OCI-LY7 (cell line): ENCODE measurements around the gene EHD2. TPM values are rescaled to one million over a fixed set of nuclear protein-coding genes. Genes with fewer than 3 reads are reported as not detected.
A peak's percentile ranks its signal among the peaks of the same experiment; 100 is the strongest.
"Not testable (repeated sequence)": the region's sequence is repeated elsewhere in the genome, so short reads cannot be mapped to it uniquely, and the experiment has no call there.

Source experiments
- BruUV-seq: library from RNA; stranded (reverse); fragments of 400-500 nt; replicated peaks from 2 replicates; lab custom pipeline; 2021; lab: Mats Ljungman, UMichigan
- CTCF ChIA-PET: fragments of 300-600 bp; sonication (Branson Sonifier 250); formaldehyde crosslinking; loops from one replicate; lab custom pipeline; 2022; ENCODE audit warnings: antibody characterized with exemption; ENCODE audit not compliant: unreplicated experiment; lab: Charles Lee
- POLR2A ChIA-PET: fragments of 300-600 bp; sonication (Branson Sonifier 250); formaldehyde crosslinking; loops from one replicate; lab custom pipeline; 2022; ENCODE audit warnings: antibody characterized with exemption; lab: Charles Lee
- DNase-seq: peaks from one replicate; pipeline ENCODE4 v3.0.0-alpha.2; 2015; ENCODE audit warnings: low spot score
- H2AFZ ChIP-seq: fragments of 200-600 bp; sonication (generic), shearing (Covaris generic); 2 replicates; pipeline ENCODE4 v1.6.1; 2014; ENCODE audit warnings: mild to moderate bottlenecking, antibody characterized with exemption, low read length, moderate library complexity
- H3K27ac ChIP-seq: fragments of 200-600 bp; sonication (generic); 2 replicates; pipeline ENCODE4 v1.5.1; 2014; ENCODE audit warnings: mixed run types, low read depth, mild to moderate bottlenecking, moderate library complexity, low read length, inconsistent platforms; ENCODE audit not compliant: poor library complexity, severe bottlenecking
- H3K36me3 ChIP-seq: fragments of 200-600 bp; sonication (generic); 2 replicates; pipeline ENCODE4 v1.6.1; 2014; ENCODE audit warnings: mild to moderate bottlenecking, antibody characterized with exemption, low read length, moderate library complexity, mixed read lengths; ENCODE audit not compliant: insufficient read depth
- H3K4me1 ChIP-seq: fragments of 200-600 bp; sonication (generic); 2 replicates; pipeline ENCODE4 v1.5.1; 2014; ENCODE audit warnings: mild to moderate bottlenecking, low read length; ENCODE audit not compliant: insufficient read depth, poor library complexity, severe bottlenecking
- H3K4me2 ChIP-seq: fragments of 200-600 bp; sonication (generic); 2 replicates; pipeline ENCODE4 v1.6.1; 2014; ENCODE audit warnings: mild to moderate bottlenecking, low read length
- H3K4me3 ChIP-seq: fragments of 200-600 bp; sonication (generic); 2 replicates; pipeline ENCODE4 v1.5.1; 2014; ENCODE audit warnings: mild to moderate bottlenecking, low read depth, low read length; ENCODE audit not compliant: poor library complexity, severe bottlenecking
- H3K79me2 ChIP-seq: fragments of 200-600 bp; sonication (generic); 2 replicates; pipeline ENCODE4 v1.6.1; 2016; ENCODE audit warnings: low read depth, mild to moderate bottlenecking, low read length, moderate library complexity, mixed read lengths; ENCODE audit not compliant: insufficient read depth
- H3K9me2 ChIP-seq: fragments of 200-600 bp; sonication (generic); 2 replicates; pipeline ENCODE4 v1.6.1; 2016; ENCODE audit warnings: mild to moderate bottlenecking, low read length, mixed read lengths; ENCODE audit not compliant: insufficient read depth
- H3K9me3 ChIP-seq: fragments of 200-600 bp; sonication (generic); 2 replicates; pipeline ENCODE4 v1.6.1; 2014; ENCODE audit warnings: mild to moderate bottlenecking, mixed run types, low read length, mixed read lengths
- H4K20me1 ChIP-seq: fragments of 200-600 bp; sonication (generic); 2 replicates; pipeline ENCODE4 v1.6.1; 2014; ENCODE audit warnings: mild to moderate bottlenecking, antibody characterized with exemption, low read length, moderate library complexity, mixed read lengths; ENCODE audit not compliant: insufficient read depth
- EZH2phosphoT487 ChIP-seq: fragments of 200-600 bp; sonication (generic); IDR thresholded peaks from 2 replicates; pipeline ENCODE4 v1.6.1; 2018; ENCODE audit warnings: low read depth, borderline replicate concordance, mild to moderate bottlenecking, mixed run types, antibody characterized with exemption, low read length, moderate library complexity, mixed read lengths
- intact Hi-C: fragments of 100-400 bp; cut with micrococcal nuclease; formaldehyde crosslinking; loops from one replicate; pipeline ENCODE4 v1.10.0; 2022; ENCODE audit not compliant: unreplicated experiment
- total RNA-seq, 2 experiments: library from RNA; depleted of rRNA in 1 of 2; stranded (reverse); fragments of >200 nt in 1 of 2; shearing (Covaris generic) in 1 of 2; gene quantifications; 2 replicates each; pipeline ENCODE4 v1.2.3, GENCODE V29; 2014 to 2022
- TF ChIP-seq, protein P1 (sequence below): fragments of 200-600 bp; sonication (generic); conservative IDR thresholded peaks from 2 replicates; pipeline ENCODE4 v1.5.1; 2014; ENCODE audit warnings: mild to moderate bottlenecking, antibody characterized with exemption, low read length, moderate library complexity, mixed read lengths

The EHD2 gene
- total RNA-seq, 2 experiments from 2014 or later: not detected

DNA sequence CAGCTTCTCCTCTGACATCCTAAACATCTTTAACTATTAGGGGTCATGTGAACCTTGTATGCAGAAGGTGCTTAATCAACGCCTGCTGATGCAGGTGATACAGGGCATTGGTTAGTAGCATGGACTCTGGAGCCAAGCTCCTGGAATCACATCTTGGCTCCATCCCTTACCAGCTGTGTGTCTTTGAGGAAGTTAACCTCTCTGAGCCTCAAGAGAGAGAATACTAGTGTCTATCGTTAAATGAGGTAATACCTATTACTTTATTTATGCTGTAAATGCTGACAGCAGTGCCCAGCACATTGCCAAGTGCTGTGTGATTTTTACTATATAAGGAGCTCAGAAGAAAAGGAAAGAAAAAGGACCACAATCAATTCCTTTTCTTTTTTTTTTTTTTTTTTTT is 54.1 kb downstream of the EHD2 start:
- intact Hi-C loops: no loop called here
- H3K4me2 ChIP-seq: no peak overlapping the region
- no peak for DNase-seq
- H4K20me1 ChIP-seq: no peaks in the 10 kb centered on the region
- H3K27ac ChIP-seq: no peak overlapping the region
- TF ChIP-seq, protein P1, sequence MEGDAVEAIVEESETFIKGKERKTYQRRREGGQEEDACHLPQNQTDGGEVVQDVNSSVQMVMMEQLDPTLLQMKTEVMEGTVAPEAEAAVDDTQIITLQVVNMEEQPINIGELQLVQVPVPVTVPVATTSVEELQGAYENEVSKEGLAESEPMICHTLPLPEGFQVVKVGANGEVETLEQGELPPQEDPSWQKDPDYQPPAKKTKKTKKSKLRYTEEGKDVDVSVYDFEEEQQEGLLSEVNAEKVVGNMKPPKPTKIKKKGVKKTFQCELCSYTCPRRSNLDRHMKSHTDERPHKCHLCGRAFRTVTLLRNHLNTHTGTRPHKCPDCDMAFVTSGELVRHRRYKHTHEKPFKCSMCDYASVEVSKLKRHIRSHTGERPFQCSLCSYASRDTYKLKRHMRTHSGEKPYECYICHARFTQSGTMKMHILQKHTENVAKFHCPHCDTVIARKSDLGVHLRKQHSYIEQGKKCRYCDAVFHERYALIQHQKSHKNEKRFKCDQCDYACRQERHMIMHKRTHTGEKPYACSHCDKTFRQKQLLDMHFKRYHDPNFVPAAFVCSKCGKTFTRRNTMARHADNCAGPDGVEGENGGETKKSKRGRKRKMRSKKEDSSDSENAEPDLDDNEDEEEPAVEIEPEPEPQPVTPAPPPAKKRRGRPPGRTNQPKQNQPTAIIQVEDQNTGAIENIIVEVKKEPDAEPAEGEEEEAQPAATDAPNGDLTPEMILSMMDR: no peak
- TF ChIP-seq EZH2phosphoT487: no peak
- no TSS peak for BruUV-seq
- H3K4me1 ChIP-seq: peaks cover 13% of the 10 kb centered on the region
- H3K4me3 ChIP-seq: no peak overlapping the region
- H3K79me2 ChIP-seq: no peaks in the 10 kb centered on the region
- no peak overlapping the region for H2AFZ ChIP-seq
- CTCF ChIA-PET: no interaction called here
- H3K9me2 ChIP-seq: no peaks in the 10 kb centered on the region
- H3K36me3 ChIP-seq: no peaks in the 10 kb centered on the region
- H3K9me3 ChIP-seq: no peaks in the 10 kb centered on the region
- POLR2A ChIA-PET: no interaction called here

DNA sequence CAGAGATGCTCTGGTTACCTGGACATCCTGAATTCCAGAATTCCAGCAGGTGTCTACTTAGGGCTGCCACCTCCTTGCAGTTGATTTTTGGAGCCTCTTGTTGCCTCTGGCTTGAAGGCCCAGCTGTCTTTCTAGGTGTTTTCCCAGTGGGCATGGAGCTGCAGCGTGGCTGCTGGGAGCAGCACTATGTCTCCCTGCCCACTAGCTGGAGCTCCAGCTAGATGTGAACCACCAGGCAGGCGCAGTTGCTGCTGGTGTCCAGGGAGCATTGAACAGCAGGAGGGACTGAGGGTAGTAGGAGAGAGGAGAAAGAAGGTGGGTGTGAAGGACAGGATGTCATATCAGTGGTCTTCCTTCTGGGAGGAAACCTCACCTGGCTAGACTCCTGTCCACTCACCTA is 55.4 kb downstream of the EHD2 start:
- CTCF ChIA-PET: no interaction called here
- DNase-seq: no peak
- no peaks in the 10 kb centered on the region for H4K20me1 ChIP-seq
- H3K9me2 ChIP-seq: no peaks in the 10 kb centered on the region
- H3K4me1 ChIP-seq: peaks cover 13% of the 10 kb centered on the region
- no peak for TF ChIP-seq EZH2phosphoT487
- TF ChIP-seq, protein P1: no peak
- H2AFZ ChIP-seq: no peak overlapping the region
- H3K4me2 ChIP-seq: no peak overlapping the region
- H3K79me2 ChIP-seq: no peaks in the 10 kb centered on the region
- H3K4me3 ChIP-seq: no peak overlapping the region
- POLR2A ChIA-PET: no interaction called here
- no peak overlapping the region for H3K27ac ChIP-seq
- intact Hi-C loops: no loop called here
- H3K9me3 ChIP-seq: no peaks in the 10 kb centered on the region
- H3K36me3 ChIP-seq: no peaks in the 10 kb centered on the region
- no TSS peak for BruUV-seq

DNA sequence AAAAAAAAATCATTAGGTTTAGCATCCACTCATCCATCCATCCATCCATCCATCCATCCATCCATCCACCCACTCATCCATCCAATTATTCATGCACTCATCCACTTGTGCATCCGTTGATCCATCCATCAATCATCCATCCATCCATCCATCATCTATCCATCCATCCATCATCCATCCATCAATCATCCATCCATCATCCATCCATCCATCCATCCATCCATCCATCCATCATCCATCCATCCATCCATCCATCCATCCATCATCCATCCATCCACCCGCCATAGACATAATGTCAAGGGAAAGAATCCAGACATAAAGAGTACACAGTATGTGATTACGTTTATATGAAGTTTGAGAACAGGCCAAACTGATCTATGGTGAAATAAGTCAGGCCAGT is 56.3 kb downstream of the EHD2 start:
- Histone ChIP-seq H3K79me2 (no peaks in the 10 kb centered on the region), H3K27ac (no peak overlapping the region), H4K20me1 (no peaks in the 10 kb centered on the region), H3K9me3 (no peaks in the 10 kb centered on the region), H3K36me3 (no peaks in the 10 kb centered on the region), H3K4me1 (peaks cover 13% of the 10 kb centered on the region), H3K9me2 (no peaks in the 10 kb centered on the region), H3K4me3 (no peak overlapping the region), H2AFZ (no peak overlapping the region), H3K4me2 (peak overlapping the region; percentile 38)
- DNase-seq: no peak
- ChIA-PET CTCF (no interaction called here), POLR2A (no interaction called here)
- intact Hi-C loops: no loop called here
- no TSS peak for BruUV-seq
- TF ChIP-seq, protein P1: no peak
- no peak for TF ChIP-seq EZH2phosphoT487

DNA sequence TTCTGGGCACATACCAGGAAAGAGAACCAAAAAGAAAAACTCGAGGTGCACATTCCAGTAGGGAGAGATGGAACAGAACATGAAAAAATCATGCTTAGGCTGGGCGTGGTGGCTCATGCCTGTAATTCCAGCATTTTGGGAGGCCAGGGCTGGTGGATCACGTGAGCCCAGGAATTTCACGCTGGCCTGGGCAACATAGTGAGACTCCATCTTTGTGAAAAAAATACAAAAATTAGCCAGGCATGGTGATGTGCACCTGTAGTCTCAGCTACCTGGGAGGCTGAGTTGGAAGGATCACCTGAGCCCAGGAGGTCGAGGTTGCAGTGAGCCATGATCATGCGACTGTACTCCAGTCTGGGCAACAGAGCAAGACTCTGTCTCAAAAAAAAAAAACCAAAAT is 58.1 kb downstream of the EHD2 start:
- H3K4me3 ChIP-seq, BruUV-seq, intact Hi-C loops, H3K9me2 ChIP-seq, H4K20me1 ChIP-seq, H2AFZ ChIP-seq, H3K27ac ChIP-seq, H3K79me2 ChIP-seq, CTCF ChIA-PET, POLR2A ChIA-PET, H3K36me3 ChIP-seq, H3K4me2 ChIP-seq, DNase-seq, H3K9me3 ChIP-seq: not testable (repeated sequence)
- H3K4me1 ChIP-seq: peaks cover 13% of the 10 kb centered on the region
